ENCODE data around the gene ZNF586.
"Not testable (repeated sequence)": the region's sequence is repeated elsewhere in the genome, so short reads cannot be mapped to it uniquely, and the experiment has no call there.

The ZNF586 gene

DNA sequence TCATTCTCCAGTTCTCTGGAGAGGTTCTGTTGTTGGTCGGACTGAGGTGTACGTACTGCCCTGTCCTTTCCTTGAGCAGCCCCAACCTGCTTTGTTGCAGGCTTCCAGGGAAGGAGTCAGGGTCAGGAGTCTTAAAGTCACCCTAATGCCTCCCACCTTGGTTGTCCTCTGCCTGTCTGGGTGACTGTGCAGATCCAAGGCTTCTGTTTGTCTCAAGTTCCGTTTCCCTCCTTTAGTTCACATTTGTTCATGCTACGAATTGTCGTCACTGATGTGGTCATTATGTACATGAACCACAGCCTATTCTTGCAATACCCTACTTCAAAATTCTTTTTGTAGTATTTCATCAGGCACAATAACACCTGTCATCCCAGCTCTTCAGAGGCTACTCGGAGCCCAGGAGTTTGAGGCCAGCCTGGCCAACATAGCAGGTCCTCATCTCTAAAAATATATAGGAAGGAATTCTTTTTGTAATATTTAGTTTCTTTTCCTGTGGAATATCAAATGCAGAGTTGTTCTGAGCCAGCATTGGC is 7.4 kb downstream of the ZNF586 start:
- Histone ChIP-seq H3K9me3 (ENCODE audit: insufficient read depth, low read length) (no peaks in the 10 kb centered on the region), H3K27me3 (ENCODE audit: insufficient read depth, insufficient read length) (no peaks in the 10 kb centered on the region), H3K4me3 (ENCODE audit: insufficient read length, low read depth) (no peak overlapping the region), H3K36me3 (ENCODE audit: insufficient read depth, insufficient read length, low read length) (peaks cover 80% of the 10 kb centered on the region), H3K4me1 (ENCODE audit: insufficient read depth, insufficient read length) (no peaks in the 10 kb centered on the region), H3K9ac (ENCODE audit: insufficient read length, low read depth) (no peak overlapping the region)
- no peak for DNase-seq (ENCODE audit: low read depth, low spot score)
- no peak for TF ChIP-seq ZNF274 (IDR thresholded peaks at IDR 0.05; ENCODE audit: low read depth, low read length)
- no peak for TF ChIP-seq SUZ12 (IDR thresholded peaks at IDR 0.05; ENCODE audit: extremely low read depth, insufficient read depth, insufficient read length)
- no peak for TF ChIP-seq YY1 (IDR thresholded peaks at IDR 0.05; ENCODE audit: insufficient read depth, insufficient read length)

DNA sequence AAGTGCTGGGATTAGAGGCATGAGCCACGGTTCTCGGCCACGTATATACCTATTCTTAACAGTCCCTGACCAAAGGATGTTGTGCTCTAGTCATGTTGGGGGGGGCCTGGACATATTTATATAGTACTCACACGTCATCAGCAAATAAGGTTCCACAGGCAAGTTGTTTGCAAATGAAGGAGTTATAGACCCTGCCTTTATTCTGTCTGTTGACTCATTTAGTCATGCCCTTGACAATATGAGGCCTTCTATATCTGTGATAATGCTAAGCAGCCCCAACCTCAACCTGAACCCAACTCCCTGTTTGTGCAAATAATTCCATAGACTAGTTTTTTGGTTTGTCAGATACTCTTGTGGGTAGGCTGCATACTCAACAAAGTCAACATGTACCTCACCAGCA is 8.9 kb downstream of the ZNF586 start:
- peaks cover 69% of the 10 kb centered on the region for H3K36me3 ChIP-seq (ENCODE audit: insufficient read depth, insufficient read length, low read length)
- no peak for DNase-seq (ENCODE audit: low read depth, low spot score)

DNA sequence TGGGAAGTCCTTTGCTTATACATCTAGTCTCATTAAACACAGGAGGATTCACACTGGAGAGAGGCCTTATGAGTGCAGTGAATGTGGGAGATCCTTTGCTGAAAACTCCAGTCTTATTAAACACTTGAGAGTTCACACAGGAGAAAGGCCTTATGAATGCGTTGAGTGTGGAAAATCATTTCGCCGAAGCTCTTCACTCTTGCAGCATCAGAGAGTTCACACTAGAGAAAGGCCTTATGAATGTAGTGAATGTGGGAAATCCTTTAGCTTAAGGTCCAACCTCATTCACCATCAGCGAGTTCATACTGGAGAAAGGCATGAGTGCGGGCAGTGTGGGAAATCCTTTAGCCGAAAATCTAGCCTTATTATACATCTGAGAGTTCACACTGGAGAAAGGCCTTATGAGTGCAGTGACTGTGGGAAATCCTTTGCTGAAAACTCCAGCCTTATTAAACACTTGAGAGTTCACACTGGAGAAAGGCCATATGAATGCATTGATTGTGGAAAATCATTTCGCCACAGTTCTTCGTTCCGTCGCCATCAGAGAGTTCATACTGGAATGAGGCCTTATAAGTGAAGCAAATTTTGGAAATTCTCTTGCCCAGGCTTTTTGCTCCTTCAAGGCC is 9.9 kb downstream of the ZNF586 start:
- no peaks in the 10 kb centered on the region for H3K9me3 ChIP-seq (ENCODE audit: insufficient read depth, low read length)
- DNase-seq (ENCODE audit: low read depth, low spot score) = no peak

More for the DNA sequence above, 8.9 kb downstream of the ZNF586 start:
- TF ChIP-seq ZNF274 (IDR thresholded peaks at IDR 0.05; ENCODE audit: low read depth, low read length) = no peak
- no peak for TF ChIP-seq YY1 (IDR thresholded peaks at IDR 0.05; ENCODE audit: insufficient read depth, insufficient read length)
- no peak for TF ChIP-seq SUZ12 (IDR thresholded peaks at IDR 0.05; ENCODE audit: extremely low read depth, insufficient read depth, insufficient read length)
- Histone ChIP-seq H3K9ac (ENCODE audit: insufficient read length, low read depth) (no peak overlapping the region), H3K9me3 (ENCODE audit: insufficient read depth, low read length) (no peaks in the 10 kb centered on the region), H3K4me1 (ENCODE audit: insufficient read depth, insufficient read length) (no peaks in the 10 kb centered on the region), H3K27me3 (ENCODE audit: insufficient read depth, insufficient read length) (no peaks in the 10 kb centered on the region), H3K4me3 (ENCODE audit: insufficient read length, low read depth) (no peak overlapping the region)

DNA sequence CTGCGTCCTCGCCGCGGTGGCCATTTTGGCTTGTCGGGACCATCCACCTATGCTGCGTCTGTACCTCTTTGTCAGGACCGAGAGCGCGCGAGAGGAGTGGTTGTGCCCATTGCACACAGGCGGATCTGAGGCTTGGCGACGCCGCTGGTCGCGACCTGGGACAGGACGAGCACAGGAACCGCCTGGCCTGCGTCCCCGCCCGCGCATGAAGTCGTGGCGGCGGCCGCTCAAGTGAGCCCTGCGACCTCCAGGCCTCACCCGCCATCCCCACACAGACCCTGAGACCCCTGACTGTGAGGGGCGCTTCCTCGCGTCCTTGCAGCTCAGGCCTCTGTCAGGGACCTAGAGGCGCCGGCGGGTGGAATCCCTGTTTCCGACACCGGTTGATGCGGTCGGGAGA is 16.8 kb downstream of the ZNF586 start:
- TF ChIP-seq SUZ12 (IDR thresholded peaks at IDR 0.05; ENCODE audit: extremely low read depth, insufficient read depth, insufficient read length) = no peak
- TF ChIP-seq YY1 (IDR thresholded peaks at IDR 0.05; ENCODE audit: insufficient read depth, insufficient read length) = no peak
- TF ChIP-seq ZNF274 (IDR thresholded peaks at IDR 0.05; ENCODE audit: low read depth, low read length) = no peak
- Histone ChIP-seq H3K9me3 (ENCODE audit: insufficient read depth, low read length) (no peaks in the 10 kb centered on the region), H3K4me1 (ENCODE audit: insufficient read depth, insufficient read length) (no peaks in the 10 kb centered on the region), H3K4me3 (ENCODE audit: insufficient read length, low read depth) (no peak overlapping the region), H3K36me3 (ENCODE audit: insufficient read depth, insufficient read length, low read length) (peaks cover 31% of the 10 kb centered on the region), H3K9ac (ENCODE audit: insufficient read length, low read depth) (no peak overlapping the region), H3K27me3 (ENCODE audit: insufficient read depth, insufficient read length) (no peaks in the 10 kb centered on the region)
- DNase-seq (ENCODE audit: low read depth, low spot score) = no peak

More for the DNA sequence above, 9.9 kb downstream of the ZNF586 start:
- no peaks in the 10 kb centered on the region for H3K27me3 ChIP-seq (ENCODE audit: insufficient read depth, insufficient read length)
- TF ChIP-seq SUZ12 (IDR thresholded peaks at IDR 0.05; ENCODE audit: extremely low read depth, insufficient read depth, insufficient read length) (no peak), ZNF274 (IDR thresholded peaks at IDR 0.05; ENCODE audit: low read depth, low read length) (no peak)
- H3K4me1 ChIP-seq (ENCODE audit: insufficient read depth, insufficient read length) = no peaks in the 10 kb centered on the region
- no peak overlapping the region for H3K9ac ChIP-seq (ENCODE audit: insufficient read length, low read depth)
- peaks cover 64% of the 10 kb centered on the region for H3K36me3 ChIP-seq (ENCODE audit: insufficient read depth, insufficient read length, low read length)
- H3K4me3 ChIP-seq (ENCODE audit: insufficient read length, low read depth) = no peak overlapping the region

DNA sequence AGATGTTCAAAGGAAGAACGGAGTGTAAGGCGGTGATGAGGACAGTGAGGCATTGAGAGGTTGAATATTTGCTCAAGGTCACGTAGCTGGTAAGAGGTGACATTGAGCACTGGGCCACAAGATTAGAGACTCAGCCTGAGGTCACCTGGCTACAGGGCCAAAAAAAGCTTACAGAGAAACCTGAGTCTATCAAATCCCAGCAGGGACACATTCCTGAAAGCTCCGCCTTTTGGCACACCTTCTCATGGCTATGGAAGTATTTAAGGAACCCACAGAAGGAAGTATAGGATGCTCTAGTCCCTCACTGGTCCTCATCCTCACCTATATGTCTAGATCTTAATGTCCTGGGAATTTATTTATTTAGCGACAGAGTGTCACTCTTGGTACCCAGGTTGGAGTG is 17.4 kb downstream of the ZNF586 start:
- no peaks in the 10 kb centered on the region for H3K4me1 ChIP-seq (ENCODE audit: insufficient read depth, insufficient read length)
- no peaks in the 10 kb centered on the region for H3K27me3 ChIP-seq (ENCODE audit: insufficient read depth, insufficient read length)
- H3K36me3 ChIP-seq (ENCODE audit: insufficient read depth, insufficient read length, low read length) = peaks cover 32% of the 10 kb centered on the region
- TF ChIP-seq YY1 (IDR thresholded peaks at IDR 0.05; ENCODE audit: insufficient read depth, insufficient read length) = no peak
- no peak for TF ChIP-seq SUZ12 (IDR thresholded peaks at IDR 0.05; ENCODE audit: extremely low read depth, insufficient read depth, insufficient read length)
- TF ChIP-seq ZNF274 (IDR thresholded peaks at IDR 0.05; ENCODE audit: low read depth, low read length) = no peak
- H3K4me3 ChIP-seq (ENCODE audit: insufficient read length, low read depth) = no peak overlapping the region
- H3K9ac ChIP-seq (ENCODE audit: insufficient read length, low read depth) = no peak overlapping the region
- no peaks in the 10 kb centered on the region for H3K9me3 ChIP-seq (ENCODE audit: insufficient read depth, low read length)
- no peak for DNase-seq (ENCODE audit: low read depth, low spot score)

DNA sequence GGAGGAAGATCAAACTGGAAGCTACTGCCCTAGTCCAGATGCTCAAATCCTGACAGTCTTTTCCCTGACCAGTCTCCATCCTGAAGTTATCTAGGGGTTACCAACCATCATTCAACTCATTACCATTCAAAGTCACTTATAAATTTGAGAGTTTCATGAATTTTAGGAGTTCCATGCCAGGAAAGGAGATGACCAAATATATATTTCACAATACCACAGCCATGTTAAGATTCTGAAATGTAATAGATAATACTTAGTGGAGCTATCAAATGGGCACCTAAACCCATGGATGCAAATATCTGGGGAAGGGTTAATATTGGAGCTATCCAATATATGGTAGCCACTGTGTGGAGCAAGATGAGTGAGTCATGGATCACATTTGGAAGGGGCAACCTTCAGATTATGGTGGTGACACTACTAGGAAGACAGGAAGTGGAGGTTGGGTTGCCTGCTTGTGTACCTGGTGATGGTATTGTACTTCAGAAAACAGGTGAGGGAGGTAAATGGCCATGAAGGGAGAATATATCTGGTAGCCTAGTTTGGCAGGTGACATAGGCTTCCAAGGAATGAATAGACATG is 18.7 kb downstream of the ZNF586 start:
- H3K9ac ChIP-seq (ENCODE audit: insufficient read length, low read depth) = no peak overlapping the region
- H3K9me3 ChIP-seq (ENCODE audit: insufficient read depth, low read length) = no peaks in the 10 kb centered on the region
- peaks cover 32% of the 10 kb centered on the region for H3K36me3 ChIP-seq (ENCODE audit: insufficient read depth, insufficient read length, low read length)

DNA sequence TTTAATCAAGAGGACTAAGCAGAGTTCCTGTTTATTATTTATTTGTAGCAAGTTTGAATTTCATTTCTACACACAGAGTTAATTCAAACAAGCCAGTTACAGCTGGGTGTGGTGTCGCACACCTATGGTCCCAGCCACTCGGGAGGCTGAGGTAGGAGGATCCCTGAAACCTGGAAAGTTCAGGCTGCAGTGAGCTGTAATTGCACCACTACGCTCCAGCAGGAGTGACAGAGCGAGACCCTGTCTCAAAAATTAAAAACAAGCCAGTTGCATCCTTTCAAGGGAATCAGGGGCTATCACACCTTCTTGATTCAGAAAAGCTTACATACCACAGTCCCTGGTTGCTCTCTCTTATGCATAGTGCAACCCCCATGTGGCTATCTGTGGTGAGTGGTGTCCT is 19.8 kb downstream of the ZNF586 start:
- H3K9ac ChIP-seq (ENCODE audit: insufficient read length, low read depth) = no peak overlapping the region
- no peaks in the 10 kb centered on the region for H3K9me3 ChIP-seq (ENCODE audit: insufficient read depth, low read length)
- no peak overlapping the region for H3K4me3 ChIP-seq (ENCODE audit: insufficient read length, low read depth)
- DNase-seq (ENCODE audit: low read depth, low spot score) = no peak
- TF ChIP-seq YY1 (IDR thresholded peaks at IDR 0.05; ENCODE audit: insufficient read depth, insufficient read length) (no peak), ZNF274 (IDR thresholded peaks at IDR 0.05; ENCODE audit: low read depth, low read length) (no peak), SUZ12 (IDR thresholded peaks at IDR 0.05; ENCODE audit: extremely low read depth, insufficient read depth, insufficient read length) (no peak)
- no peaks in the 10 kb centered on the region for H3K27me3 ChIP-seq (ENCODE audit: insufficient read depth, insufficient read length)
- H3K36me3 ChIP-seq (ENCODE audit: insufficient read depth, insufficient read length, low read length) = peaks cover 36% of the 10 kb centered on the region
- H3K4me1 ChIP-seq (ENCODE audit: insufficient read depth, insufficient read length) = no peaks in the 10 kb centered on the region

More for the DNA sequence above, 18.7 kb downstream of the ZNF586 start:
- TF ChIP-seq SUZ12 (IDR thresholded peaks at IDR 0.05; ENCODE audit: extremely low read depth, insufficient read depth, insufficient read length) (no peak), YY1 (IDR thresholded peaks at IDR 0.05; ENCODE audit: insufficient read depth, insufficient read length) (no peak), ZNF274 (IDR thresholded peaks at IDR 0.05; ENCODE audit: low read depth, low read length) (no peak)
- DNase-seq (ENCODE audit: low read depth, low spot score) = no peak
- Histone ChIP-seq H3K4me1 (ENCODE audit: insufficient read depth, insufficient read length) (no peaks in the 10 kb centered on the region), H3K27me3 (ENCODE audit: insufficient read depth, insufficient read length) (no peaks in the 10 kb centered on the region), H3K4me3 (ENCODE audit: insufficient read length, low read depth) (no peak overlapping the region)

DNA sequence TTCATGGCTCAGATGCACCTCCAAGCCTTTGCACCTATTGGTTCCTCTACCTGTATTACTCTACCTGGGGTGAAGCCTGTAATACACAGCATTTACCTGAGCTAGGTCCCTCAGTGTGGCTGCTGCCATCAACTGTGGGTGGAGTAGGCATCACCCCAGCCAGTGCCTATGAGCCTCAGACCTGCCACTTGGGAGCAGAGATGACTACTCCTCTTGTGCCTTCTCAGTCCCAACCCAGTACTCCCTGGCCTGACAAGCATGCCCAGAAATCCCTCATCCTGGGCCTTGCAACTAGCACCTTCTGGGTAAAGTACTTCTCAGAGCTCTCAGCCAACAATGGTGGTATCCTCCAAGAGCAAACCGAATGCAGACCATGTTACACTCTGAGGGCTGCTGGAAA is 27.1 kb downstream of the ZNF586 start:
- H3K27me3 ChIP-seq (ENCODE audit: insufficient read depth, insufficient read length); H3K4me3 ChIP-seq (ENCODE audit: insufficient read length, low read depth); H3K4me1 ChIP-seq (ENCODE audit: insufficient read depth, insufficient read length); H3K9me3 ChIP-seq (ENCODE audit: insufficient read depth, low read length); H3K9ac ChIP-seq (ENCODE audit: insufficient read length, low read depth); DNase-seq (ENCODE audit: low read depth, low spot score): not testable (repeated sequence)
- peaks cover 18% of the 10 kb centered on the region for H3K36me3 ChIP-seq (ENCODE audit: insufficient read depth, insufficient read length, low read length)
